GM21576 (cell line): ENCODE data around the gene CTXN1.
"Not testable (repeated sequence)": the region's sequence is repeated elsewhere in the genome, so short reads cannot be mapped to it uniquely, and the experiment has no call there.

ENCODE experiments used
- ATAC-seq: cut with Tn5 transposase; IDR thresholded peaks from one replicate; pipeline ENCODE4 v1.9.1; 2021; ENCODE audit warnings: mild to moderate bottlenecking, moderate library complexity; ENCODE audit not compliant: unreplicated experiment

CTXN1 gene

DNA sequence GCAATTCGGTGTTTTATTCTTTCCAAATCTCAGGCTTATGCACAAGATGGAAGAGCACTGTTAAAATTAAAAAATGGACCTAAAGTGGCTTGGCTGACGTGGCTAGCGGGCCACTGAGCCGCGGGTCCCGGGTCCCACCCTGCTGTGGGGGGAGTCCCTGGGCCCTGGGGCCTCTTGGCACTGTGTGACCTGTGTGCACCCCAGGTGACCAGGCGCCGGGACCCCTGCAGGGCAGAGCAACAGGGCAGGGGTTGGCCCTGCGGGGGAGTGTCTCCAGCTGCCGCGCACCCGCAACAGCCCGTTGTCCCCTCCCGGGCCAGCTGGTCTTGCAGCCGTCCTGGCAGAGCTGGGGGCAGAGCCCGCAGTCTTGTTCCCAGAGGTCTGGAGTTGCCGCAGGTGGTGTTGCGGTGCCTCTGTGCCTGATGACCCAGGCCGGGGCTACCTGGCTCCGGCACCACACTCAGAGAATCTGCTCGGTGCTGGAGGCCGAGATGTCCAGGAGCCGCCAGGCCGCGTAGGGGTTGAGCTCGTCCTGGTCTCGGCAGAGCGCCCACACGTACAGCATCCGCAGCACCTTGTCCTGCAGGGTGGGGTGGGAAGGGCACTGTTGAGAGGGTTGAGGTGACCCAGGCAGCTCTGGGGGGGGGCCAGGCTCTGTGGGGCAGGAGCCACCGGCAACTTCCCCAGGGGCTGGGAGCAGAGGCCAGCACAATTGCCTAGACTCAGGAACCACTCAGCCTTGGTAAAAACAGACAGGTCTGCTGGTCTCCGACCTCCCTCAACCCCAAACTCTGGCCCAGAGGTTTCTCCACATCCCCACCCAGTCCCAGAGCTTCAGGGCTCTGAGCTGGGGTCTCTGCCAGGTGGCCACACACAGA, 1.0 kb upstream of the CTXN1 start:
- ATAC-seq, result no peak

DNA sequence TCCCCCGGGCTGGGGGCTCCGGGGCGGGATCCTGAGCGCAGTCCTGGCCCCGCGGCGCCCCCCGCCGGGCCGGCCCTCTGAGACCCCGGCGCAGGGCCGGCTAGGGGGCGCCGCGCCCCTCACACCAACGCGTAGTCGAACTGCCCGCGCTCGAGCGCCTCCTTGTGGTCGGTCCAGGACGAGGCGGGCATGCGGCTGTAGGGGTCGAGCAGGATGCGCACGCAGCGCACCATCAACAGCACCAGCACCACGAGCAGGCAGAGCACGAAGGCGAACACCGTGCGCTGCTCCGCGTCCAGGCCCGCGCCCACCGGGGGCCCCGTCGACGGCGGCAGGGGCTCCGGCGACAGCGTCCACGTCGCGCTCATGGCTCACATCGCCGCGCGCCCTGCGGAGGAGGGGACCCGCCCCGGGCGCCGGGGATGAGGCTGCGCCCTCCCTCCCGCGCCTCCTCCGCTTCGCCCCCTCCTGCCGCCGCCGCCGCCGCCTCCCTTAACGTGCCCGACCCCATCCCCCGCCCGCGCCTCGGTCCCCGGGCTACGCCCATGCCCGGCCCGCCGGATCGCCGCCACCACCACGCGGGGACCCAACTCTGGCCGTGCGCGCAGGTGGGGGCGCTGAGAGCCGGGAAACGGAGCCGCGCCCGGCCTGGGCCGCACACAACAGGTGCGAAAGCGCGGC, 624 bp downstream of the CTXN1 start:
- ATAC-seq, result no peak

DNA sequence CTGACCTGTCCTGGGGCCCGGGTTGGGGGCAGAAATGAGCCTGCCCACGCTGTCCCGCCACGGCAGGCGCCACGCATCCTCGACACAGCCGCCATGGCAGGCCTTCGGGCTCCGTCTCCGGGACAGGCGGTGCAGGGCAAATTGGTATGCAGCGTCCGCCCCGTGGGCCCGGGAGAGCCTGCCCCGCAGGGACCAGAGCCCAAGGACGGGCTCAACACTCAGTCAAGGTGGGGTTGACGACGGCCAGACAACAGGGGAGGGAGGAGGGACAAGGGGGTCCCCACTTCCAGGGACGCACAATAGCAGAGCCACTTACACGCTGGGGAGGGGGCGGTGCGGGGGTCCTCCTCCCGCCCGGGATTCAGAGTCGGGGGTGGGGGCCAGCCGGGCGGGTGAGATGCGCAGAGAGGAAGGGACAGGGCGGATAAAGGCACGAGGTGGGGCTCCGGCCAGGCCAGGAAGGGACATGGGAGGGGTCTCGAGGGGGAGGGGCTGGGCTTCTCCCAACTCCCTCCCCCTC, 1.2 kb downstream of the CTXN1 start:
- ATAC-seq, result no peak

DNA sequence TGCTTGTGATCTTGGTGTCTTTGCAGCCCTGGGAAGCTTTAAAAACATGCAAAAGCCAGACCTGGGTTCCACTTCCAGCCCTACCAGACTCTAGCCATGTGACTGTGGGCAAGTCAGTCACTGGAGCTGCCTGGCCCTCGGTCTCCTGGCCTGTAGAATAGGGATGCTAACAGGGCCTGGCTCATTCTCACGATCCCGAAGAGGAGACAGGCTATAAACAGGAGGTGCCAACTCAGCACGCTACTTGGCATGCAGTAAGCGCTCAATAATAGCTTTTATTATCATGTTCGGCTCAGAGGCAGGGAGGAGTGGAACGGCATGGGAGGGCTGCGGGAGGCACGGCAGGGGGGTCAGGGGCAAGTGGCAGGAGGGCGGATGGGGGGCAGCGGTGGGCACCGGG, 1.7 kb downstream of the CTXN1 start:
- ATAC-seq, result no peak

GRCh38 chr19:7923295-7924191, 2.4 kb downstream of the CTXN1 start:
- ATAC-seq, result no peak

- no peak for ATAC-seq
Measured at GRCh38 chr19:7922836-7923195, 3.1 kb downstream of the CTXN1 start.

- ATAC-seq, result no peak
Measured at GRCh38 chr19:7921967-7922835, 3.7 kb downstream of the CTXN1 start.

- no peak for ATAC-seq
Measured at GRCh38 chr19:7921302-7921966, 4.5 kb downstream of the CTXN1 start.

- ATAC-seq, result peak; percentile 29
Measured at GRCh38 chr19:7920519-7921301, 5.2 kb downstream of the CTXN1 start.

GRCh38 chr19:7919610-7920518, 6.1 kb downstream of the CTXN1 start, which contains the start of gene SNAPC2:
SNAPC2 (plus strand) TSS chr19:7920338; CDS start chr19:7920367, 29 bp downstream.
- peak; percentile 54 for ATAC-seq

DNA sequence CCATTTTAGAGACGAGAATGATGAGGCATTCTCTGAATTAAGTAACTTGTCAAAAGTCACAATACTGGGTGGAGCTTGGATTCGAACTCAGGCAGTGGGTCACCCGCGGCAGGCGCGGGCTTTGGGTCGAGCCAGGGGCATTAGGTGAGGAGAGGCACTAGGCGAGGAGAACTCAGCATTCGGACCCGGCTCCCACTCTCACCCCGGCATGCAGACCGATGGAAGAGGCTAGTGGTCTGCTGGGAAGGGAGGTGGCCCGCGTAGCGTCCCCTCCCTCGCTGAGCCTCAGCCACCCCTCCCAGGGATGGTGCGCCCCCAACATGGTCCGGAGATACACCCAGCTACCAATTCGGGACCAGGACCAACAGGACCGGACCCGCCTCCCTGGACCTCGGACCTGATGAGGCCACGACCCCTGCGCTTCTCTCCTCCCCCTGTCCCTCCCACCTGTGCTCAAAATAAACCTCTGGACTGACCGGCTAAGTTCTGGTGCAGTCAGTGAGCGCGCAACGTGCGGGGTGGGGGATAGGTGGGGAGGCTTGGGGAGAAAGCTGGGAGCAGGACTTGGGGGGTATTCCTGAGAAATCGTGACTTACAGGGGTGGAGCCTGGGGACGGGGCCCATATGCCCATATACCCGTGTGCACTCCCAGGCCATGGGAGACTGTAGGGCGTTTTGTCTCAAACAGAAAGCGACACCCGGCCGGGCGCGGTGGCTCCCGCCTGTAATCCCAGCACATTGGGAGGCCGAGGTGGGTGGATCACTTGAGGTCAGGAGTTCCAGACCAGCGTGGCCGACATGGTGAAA, 7.1 kb downstream of the CTXN1 start:
- ATAC-seq, result no peak

DNA sequence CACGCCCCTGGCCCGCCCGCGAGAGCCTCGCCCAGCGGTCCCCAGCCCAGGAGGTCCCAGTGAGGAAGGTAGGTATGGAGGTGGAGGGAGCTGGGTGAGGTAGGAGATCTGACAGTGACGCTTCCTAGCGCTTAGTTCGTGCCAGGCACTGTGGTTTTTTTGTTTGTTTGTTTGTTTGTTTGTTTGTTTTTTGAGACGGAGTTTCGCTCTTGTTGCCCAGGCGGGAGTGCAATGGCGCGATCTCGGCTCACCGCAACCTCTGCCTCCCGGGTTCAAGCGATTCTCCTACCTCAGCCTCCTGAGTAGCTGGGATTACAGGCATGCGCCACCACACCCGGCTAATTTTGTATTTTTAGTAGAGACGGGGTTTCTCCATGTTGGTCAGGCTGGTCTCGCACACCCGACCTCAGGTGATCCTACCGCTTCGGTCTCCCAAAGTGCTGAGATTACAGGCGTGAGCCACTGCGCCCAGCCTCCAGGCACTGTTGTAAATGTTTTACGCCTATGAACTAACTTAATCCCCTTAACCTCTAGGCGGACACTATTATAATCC, 7.8 kb downstream of the CTXN1 start:
- not testable (repeated sequence) for ATAC-seq

GRCh38 chr19:7917267-7918061, 8.5 kb downstream of the CTXN1 start:
- no peak for ATAC-seq

GRCh38 chr19:7916955-7917266, 9.0 kb downstream of the CTXN1 start:
- ATAC-seq, result no peak

- no peak for ATAC-seq
Measured at GRCh38 chr19:7916103-7916954, 9.6 kb downstream of the CTXN1 start.
